Body of pancreas (tissue), 4 donors: ENCODE results near the gene SLC8A2. TPM values are rescaled to one million over a fixed set of nuclear protein-coding genes. Genes with fewer than 3 reads are reported as not detected.

Source experiments
- ATAC-seq: fragments of 150-250 bp; one replicate; pipeline ENCODE4 v1.9.1; 2016
- DNase-seq, 4 donors: peaks; one replicate each; pipeline ENCODE4 v3.0.0-alpha.2; 2019
- H3K27ac ChIP-seq, 4 donors: fragments of 200-600 bp; sonication (generic); 1 replicate in 3 of 4; 2 replicates in 1 of 4; pipeline versions ENCODE4 v1.5.1 to v1.6.1; 2016 to 2019; ENCODE audit warnings: mild to moderate bottlenecking in 1 of 4, mixed read lengths in 1 of 4, moderate library complexity in 1 of 4
- H3K27me3 ChIP-seq, 2 donors: fragments of 200-600 bp; sonication (generic); one replicate each; pipeline ENCODE4 v1.6.0; 2016; ENCODE audit warnings: mild to moderate bottlenecking in 1 of 2
- H3K36me3 ChIP-seq, 2 donors: fragments of 200-600 bp; sonication (generic); replicated peaks in 1 of 2; 2 replicates each; pipeline ENCODE4 v1.5.1; 2016; ENCODE audit warnings: low read depth in 2 of 2; ENCODE audit not compliant: insufficient read depth in 1 of 2
- H3K4me1 ChIP-seq: fragments of 200-600 bp; sonication (generic); one replicate; pipeline ENCODE4 v1.6.0; 2016
- H3K4me3 ChIP-seq, 2 donors: fragments of 200-600 bp; sonication (generic); 1 replicate in 1 of 2; 2 replicates in 1 of 2; pipeline ENCODE4 v1.5.1; 2016 to 2019
- H3K9me3 ChIP-seq, 3 donors: fragments of 200-600 bp; sonication (generic); 1 replicate in 2 of 3; 2 replicates in 1 of 3; pipeline ENCODE4 v1.5.1; 2016
- CTCF ChIP-seq, 7 experiments: fragments of 450-650 bp in 4 of 7; fragments of 200-600 bp in 3 of 7; sonication (generic) in 3 of 7; IDR thresholded peaks; one replicate each; pipeline ENCODE4 v1.5.1; 2016 to 2019; ENCODE audit warnings: antibody characterized with exemption in 7 of 7
- POLR2A ChIP-seq, 3 donors: fragments of 450-650 bp; IDR thresholded peaks; one replicate each; pipeline ENCODE4 v1.6.1; 2016; ENCODE audit warnings: antibody characterized with exemption in 3 of 3, mild to moderate bottlenecking in 2 of 3
- WGBS, 2 donors: methylation state at CpG; one replicate each; pipeline ENCODE4 v1.1.5; 2017; 5-methylcytosine and 5-hydroxymethylcytosine counted together
- intact Hi-C: fragments of 100-400 bp; cut with DNase I; formaldehyde crosslinking; loops from one replicate; pipeline ENCODE4 v1.15.1; 2023
- total RNA-seq, 2 donors: library from RNA; depleted of rRNA; stranded (reverse); fragments of >200 nt; gene quantifications; one replicate each; pipeline ENCODE4 v1.1.0, GENCODE V29; 2016

The SLC8A2 gene
- total RNA-seq, 2 donors from 2014 or later, result 8.0 to 31.6 TPM

- no peaks in the 10 kb centered on the region for H3K27me3 ChIP-seq
- no peak overlapping the region for H3K4me3 ChIP-seq
- intact Hi-C loops, result no loop called here
- ATAC-seq (no peak), DNase-seq (peak in 1 of 4 donors; percentile 35)
- TF ChIP-seq CTCF (IDR thresholded peaks at IDR 0.05) (no peak), POLR2A (IDR thresholded peaks at IDR 0.05) (no peak)
- whole genome bisulfite sequencing, 2 donors, result 90 to 97% methylated on average over 12 to 19 of the region's 23 CpGs
- H3K4me1 ChIP-seq, result no peaks in the 10 kb centered on the region
- H3K9me3 ChIP-seq, result no peaks in the 10 kb centered on the region
- peaks cover 11 to 43% of the 10 kb centered on the region in 2 donors for H3K36me3 ChIP-seq
- H3K27ac ChIP-seq, result no peak overlapping the region
Measured at GRCh38 chr19:47379381-47379938, 92.2 kb downstream of the SLC8A2 start.

- no peak for ATAC-seq
- no peaks in the 10 kb centered on the region for H3K4me1 ChIP-seq
- H3K27me3 ChIP-seq, result no peaks in the 10 kb centered on the region
- H3K9me3 ChIP-seq, result no peaks in the 10 kb centered on the region
- 83% methylated on average over 11 of the region's 11 CpGs; no CpG with 5 or more reads in 1 of the 2 donors for WGBS, 2 donors
- intact Hi-C loops, result no loop called here
- H3K36me3 ChIP-seq, result peaks cover 15 to 47% of the 10 kb centered on the region in 2 donors
- peak in 2 of 4 donors; percentile 36 to 50 for DNase-seq
- no peak for TF ChIP-seq POLR2A (IDR thresholded peaks at IDR 0.05)
- TF ChIP-seq CTCF (IDR thresholded peaks at IDR 0.05), result no peak
- H3K27ac ChIP-seq, result no peak overlapping the region
- no peak overlapping the region for H3K4me3 ChIP-seq
Measured at GRCh38 chr19:47378246-47378645, 93.4 kb downstream of the SLC8A2 start.

Other genes starting within 250 kb of the SLC8A2 start
- gene BBC3, start 240.7 kb downstream of the SLC8A2 start, total RNA-seq, result 10 to 100 TPM in 1 of 2 donors, 1 to 10 TPM in 1; 1.3 to 11.4 TPM
- 10 to 100 TPM; 51.1 to 55.7 TPM for gene CCDC9, start 215.4 kb downstream of the SLC8A2 start, total RNA-seq
- gene INAFM1, start 197.0 kb downstream of the SLC8A2 start, total RNA-seq, result 10 to 100 TPM in 1 of 2 donors, 1 to 10 TPM in 1; 9.1 to 10.2 TPM
- gene C5AR1, start 162.0 kb downstream of the SLC8A2 start, total RNA-seq, result 1 to 10 TPM; 2.6 to 5.4 TPM
- under 1 TPM in 1 of 2 donors, not detected in 1; 0.52 TPM for gene C5AR2, start 139.7 kb downstream of the SLC8A2 start, total RNA-seq
- 10 to 100 TPM; 16.1 to 50.4 TPM for gene DHX34, start 122.6 kb downstream of the SLC8A2 start, total RNA-seq
- gene MEIS3, start 52.4 kb downstream of the SLC8A2 start, total RNA-seq, result 1 to 10 TPM; 1.3 to 2.3 TPM
- 1 to 10 TPM; 3.1 to 4.6 TPM for gene KPTN, start 12.3 kb upstream of the SLC8A2 start, total RNA-seq
- gene NAPA, start 43.2 kb upstream of the SLC8A2 start, total RNA-seq, result 10 to 100 TPM; 71.5 to 94.9 TPM
- under 1 TPM in 1 of 2 donors, not detected in 1; under 0.01 TPM for gene ZNF541, start 101.3 kb upstream of the SLC8A2 start, total RNA-seq
- 10 to 100 TPM in 1 of 2 donors, 1 to 10 TPM in 1; 2.6 to 26.4 TPM for gene BICRA, start 137.2 kb upstream of the SLC8A2 start, total RNA-seq
- 10 to 100 TPM; 41.2 to 66.3 TPM for gene EHD2, start 241.5 kb upstream of the SLC8A2 start, total RNA-seq